ENCODE results near the gene BCL11A.

Gene BCL11A

DNA sequence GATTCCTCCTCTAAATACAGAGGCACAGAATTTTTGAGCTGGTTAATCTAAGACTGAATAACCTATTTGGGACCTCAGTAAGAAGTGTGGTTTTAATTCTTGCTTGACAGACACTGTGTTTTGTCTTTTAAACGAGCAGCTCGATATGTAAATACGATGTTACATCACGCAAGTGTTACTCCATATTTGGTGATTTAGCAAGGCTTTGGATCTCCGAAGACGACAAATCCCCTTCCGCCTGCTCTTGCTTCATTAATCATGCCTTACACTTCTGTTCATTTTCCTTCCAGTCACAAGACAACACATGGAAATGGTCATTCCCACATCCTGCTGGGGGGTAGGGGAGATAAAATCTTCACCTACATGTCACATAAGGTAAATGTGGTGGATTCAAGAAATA lies 9.4 kb downstream of the BCL11A start:
- DNase-seq, result no peak

DNA sequence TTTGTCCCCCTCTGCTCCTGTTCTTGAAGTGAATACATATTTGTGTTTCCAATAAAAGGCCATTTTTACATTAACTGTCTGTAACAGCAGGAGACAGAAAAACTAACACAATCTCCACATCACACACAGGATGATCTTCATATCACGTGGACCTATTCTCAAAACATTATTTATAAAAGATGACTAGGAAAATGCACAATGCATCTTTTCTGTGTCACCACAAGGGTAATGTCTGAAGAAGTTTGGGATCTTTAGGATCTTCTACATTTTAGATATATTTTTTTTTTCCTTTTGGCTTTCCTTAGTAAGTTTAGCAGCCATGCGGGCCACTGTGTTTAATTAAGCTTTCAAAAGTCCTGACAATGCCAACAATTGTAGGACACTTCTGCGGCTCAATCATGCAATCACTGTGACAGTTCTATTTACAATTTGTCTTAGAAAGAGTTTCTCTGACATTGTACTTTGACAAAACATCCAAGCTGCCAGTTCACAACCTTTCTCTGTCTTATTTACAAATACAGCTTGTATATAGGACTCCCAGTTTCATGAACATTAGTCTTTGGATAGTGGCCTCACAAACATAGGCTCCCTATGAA lies 12.3 kb downstream of the BCL11A start:
- no peak for DNase-seq

DNA sequence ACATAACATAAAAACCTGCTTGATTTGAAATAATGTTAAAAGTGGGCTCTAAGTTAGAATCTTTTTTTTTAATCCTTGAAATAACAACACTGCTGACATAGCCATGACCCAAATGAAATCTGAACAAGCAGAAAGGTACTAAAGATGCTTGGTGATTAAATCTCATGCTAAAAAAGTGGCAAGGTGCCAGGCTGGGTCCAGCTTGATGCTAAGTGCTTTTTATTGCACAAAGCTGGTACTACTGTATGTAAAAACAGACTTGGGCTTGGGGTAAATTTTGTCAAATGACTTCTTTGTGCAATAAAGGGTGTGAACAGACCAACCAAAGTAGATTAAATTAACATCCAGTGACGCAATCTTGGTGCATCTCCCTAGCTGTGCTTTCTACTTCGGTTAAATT lies 13.4 kb downstream of the BCL11A start:
- DNase-seq, result no peak

GRCh38 chr2:60539140-60539539 lies 14.3 kb downstream of the BCL11A start:
- no peak for DNase-seq

DNA sequence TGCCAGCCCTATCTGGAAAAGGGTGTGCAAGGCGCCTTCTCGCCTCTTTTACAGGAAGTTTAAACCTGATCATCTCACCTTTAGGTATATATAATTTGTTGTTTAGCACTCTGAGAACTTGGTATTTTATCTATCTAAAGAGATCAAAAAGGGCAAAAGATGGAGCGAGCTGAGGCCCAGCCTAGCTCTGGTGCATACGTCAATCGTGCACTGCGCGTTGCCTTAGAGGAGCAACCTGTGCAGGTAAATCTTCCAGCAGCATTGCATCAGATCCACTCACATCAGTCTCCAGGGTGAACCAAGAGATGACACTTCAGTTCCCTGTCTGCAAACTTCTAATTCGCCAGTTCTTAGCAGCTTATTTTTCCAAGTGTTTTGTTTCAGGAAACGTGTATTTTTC lies 15.4 kb downstream of the BCL11A start:
- DNase-seq, result no peak

DNA sequence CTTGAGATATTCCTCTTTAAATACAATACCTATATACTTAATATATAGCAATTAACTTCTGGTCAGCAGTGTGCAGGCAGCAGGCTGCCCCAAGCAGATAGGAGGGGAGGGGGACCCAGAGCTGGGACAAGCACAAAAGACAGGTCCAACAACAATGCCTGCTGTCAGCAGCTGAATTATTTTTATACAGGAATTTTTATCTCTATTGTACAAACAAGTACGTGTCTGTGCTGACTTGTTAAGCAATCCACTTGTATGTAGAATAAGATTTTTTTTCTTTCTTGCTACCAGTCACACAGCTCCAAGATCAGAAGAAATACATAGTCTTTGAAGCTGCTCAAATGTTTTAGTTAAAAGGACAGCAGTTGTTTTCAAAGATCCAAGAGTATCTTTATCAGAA lies 16.7 kb downstream of the BCL11A start:
- no peak for DNase-seq

- no peak for DNase-seq
These were observed 17.7 kb downstream of the BCL11A start for GRCh38 chr2:60535685-60536312.

DNA sequence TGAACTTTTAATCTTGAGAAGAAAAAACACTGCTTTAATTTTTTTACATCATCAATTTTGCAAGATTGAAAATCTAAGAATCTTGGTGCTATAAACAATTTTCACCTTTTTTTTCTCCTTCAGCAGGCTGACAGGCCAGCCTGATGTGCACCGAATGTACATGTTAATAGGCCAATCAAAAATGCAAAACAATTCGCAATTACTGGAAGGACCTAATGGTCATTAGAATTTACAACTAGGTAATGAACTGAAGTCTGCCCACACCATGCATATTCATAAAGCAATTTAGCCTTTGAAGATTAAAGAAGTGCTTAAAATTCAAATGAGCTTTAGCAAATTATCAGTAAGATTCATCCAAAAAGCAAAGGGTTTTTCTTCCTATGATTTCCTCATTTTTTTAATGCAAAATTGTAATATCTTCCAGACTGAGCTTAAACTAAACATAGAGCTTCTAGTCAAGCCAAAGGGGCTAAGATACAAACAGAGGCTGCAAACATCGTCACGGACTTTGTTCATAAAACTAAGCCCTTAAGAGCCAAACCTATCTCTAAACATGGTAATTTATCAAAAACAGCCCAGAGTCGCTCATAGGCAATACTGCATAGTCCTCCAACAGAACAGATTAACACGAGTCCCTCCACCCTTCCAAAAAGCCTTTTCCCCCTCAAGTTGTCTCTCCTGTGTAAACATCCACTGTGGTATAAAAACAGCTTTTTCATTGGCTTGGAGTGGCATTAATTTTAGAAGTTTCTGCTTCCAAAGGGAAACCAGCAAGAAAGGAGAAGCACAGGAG lies 18.4 kb downstream of the BCL11A start:
- no peak for DNase-seq

DNA sequence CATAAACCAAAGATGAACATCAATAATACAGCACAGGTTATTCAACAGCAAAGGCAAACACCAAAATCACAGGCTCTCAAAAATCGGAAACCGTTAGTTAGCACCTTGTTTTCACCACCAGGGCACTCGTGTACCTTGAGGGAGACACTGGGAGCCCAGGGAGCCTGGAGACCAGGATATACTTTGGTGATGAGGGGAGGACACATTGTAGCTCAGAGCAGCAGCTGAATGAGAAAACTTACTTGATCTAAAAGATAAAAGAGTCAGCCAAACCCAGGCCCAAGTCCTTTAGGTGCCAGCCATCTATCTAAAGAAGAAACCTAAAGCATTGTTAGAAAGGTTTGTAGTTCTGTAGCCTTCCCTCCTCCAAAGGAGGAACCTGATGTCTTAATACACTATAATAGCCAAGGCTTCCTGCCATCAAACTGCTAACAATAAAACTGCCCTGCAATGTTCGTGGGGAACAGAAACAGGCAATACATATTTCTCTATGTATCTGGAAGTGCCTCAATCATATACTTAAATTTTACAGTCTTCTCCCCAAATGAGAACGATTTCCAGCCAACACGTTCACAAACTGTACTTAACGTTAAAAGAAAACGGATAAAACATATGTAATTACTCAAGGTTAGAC lies 19.3 kb downstream of the BCL11A start:
- DNase-seq, result no peak

GRCh38 chr2:60533101-60534051 lies 20.1 kb downstream of the BCL11A start:
- DNase-seq, result no peak

DNA sequence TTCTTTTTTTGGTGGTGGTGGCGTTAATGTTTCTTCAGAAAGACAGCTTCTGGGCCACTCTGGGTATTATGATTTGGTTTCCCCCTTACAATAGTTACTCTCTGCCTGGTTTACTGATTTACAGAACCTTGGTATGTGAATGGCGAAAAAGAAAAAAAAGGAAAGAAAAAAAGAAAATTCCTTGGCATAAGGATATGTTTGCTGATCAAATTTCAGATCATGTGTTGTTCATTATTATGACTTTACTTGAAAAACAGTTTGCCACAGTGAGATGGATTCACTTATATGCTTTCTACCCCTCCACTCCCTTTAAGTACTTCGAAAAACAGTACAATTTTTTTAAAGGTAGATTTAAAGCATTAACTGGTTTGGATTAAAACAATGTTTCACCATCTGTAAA lies 21.0 kb downstream of the BCL11A start:
- no peak for DNase-seq

DNA sequence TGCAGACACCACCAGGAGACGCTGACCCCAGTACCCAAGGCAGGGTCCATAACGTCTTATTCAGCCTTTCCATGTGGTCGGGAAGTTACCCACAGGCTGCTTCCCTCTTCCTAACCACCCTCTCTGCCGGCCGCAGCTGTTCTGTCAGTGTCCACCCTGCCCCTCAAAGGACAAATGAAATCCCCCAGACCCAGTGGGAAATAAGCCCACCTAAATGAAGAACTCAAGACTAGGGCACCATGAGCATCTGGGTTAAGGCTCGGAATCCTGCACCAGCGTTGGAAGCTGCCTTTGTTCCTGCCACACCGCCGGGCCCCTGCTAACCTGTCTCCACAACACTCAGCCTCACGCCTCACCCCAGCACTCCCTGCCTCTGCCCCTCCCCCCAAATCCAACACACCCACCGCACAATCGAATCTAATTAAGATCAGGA lies 21.7 kb downstream of the BCL11A start:
- DNase-seq, result no peak

GRCh38 chr2:60530660-60531281 lies 22.7 kb downstream of the BCL11A start:
- no peak for DNase-seq

DNA sequence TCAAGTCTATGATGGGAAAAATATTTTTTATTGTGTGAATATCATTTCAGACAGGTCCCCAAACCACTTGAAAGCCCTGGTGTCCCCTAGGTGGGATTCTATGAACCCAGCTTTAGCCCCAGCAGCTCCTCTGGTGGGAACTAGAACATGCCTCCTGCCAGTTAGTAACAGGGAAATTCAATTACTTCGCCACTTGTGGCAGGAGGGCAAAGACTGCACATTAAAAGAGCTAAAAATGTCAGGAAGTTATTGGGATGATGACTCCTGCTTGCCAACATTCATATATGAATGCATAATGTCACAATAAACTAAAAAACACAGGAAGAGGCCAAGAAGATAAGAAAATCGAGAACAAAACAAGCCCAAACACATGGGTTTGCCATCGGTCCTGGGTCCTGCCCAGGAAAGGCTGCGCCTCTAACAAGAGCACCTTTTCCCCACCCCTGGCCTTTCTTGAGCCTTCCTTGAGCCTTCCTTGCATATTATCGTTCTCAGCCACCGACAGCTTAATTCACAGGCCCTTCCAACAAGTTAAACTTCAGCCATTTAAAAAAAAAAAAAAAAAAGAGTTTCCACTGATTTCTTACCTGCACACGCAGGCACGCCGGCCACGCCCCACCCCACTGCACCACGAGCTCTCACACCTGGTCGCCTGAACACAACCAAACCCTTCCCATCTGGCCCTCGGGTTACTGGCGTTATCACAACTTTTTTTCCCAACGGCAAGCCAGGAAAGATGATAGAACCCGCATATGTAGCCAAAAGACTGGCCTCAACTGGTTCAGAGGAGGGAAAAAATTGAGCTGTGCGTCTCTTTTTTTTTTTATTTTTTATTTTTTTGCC lies 23.4 kb downstream of the BCL11A start:
- DNase-seq, result no peak

GRCh38 chr2:60529136-60529784 lies 24.2 kb downstream of the BCL11A start:
- DNase-seq, result no peak

- DNase-seq, result no peak
These were observed 25.0 kb downstream of the BCL11A start for GRCh38 chr2:60528281-60529020.

- no peak for DNase-seq
These were observed 25.7 kb downstream of the BCL11A start for GRCh38 chr2:60527762-60528161.

- DNase-seq, result no peak
These were observed 26.8 kb downstream of the BCL11A start for GRCh38 chr2:60526623-60527022.

DNA sequence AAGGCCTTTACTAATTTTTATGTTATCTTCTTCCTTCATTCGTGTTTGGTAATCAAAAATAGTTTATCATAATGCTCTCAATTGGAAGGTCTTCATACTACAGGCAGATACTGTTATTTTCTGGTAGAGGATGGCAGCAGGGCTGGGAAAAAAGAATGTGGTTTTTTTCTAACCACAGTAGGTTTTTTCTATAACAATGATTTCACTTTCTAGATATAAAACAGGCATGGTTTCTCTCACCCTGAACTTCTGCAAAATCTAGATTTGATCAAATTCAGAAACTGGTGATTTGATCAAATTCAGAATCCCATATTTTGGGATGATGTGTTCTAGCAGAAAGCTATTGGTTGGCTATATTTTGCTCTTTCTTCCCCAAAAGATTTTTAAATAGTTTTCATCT lies 27.6 kb downstream of the BCL11A start:
- no peak for DNase-seq

DNA sequence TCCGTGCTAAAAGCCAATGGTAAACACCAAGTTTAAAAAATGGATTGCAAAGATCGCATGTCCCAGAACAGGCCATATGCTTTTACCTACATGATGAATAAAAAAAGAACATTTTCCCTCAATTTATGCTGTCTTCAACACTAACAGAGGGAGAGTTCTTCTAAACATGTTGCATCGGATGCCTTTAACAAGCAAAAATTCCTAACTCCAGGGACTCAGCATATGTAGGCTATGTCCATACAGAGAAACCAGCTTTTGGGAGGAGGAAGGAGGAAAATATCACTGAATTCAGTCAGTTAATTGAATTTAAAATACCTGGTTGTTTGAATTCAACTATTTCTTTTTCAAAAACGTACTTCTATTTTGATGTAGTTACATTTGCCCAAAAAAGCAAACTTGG lies 28.6 kb downstream of the BCL11A start:
- no peak for DNase-seq
